Spleen (tissue), 11 donors: ENCODE data around the gene SLC44A4. TPM values are rescaled to one million over a fixed set of nuclear protein-coding genes. Genes with fewer than 3 reads are reported as not detected.
A peak's percentile ranks its signal among the peaks of the same experiment; 100 is the strongest.
"Not testable (repeated sequence)": the region's sequence is repeated elsewhere in the genome, so short reads cannot be mapped to it uniquely, and the experiment has no call there.

Experiments used
- DNase-seq: peaks from one replicate; pipeline ENCODE4 v3.0.0-alpha.2; 2020
- H3K27ac ChIP-seq, 8 donors: fragments of 200-600 bp; sonication (generic) in 7 of 8; 1 replicate in 4 of 8; 2 replicates in 4 of 8; pipeline versions ENCODE4 v1.5.0 to v1.8.0; 2016 to 2021; ENCODE audit warnings: inconsistent platforms in 4 of 8, mild to moderate bottlenecking in 4 of 8, moderate library complexity in 1 of 8
- H3K27me3 ChIP-seq, 7 donors: fragments of 200-600 bp; sonication (generic) in 6 of 7; replicated peaks in 1 of 7; 1 replicate in 4 of 7; 2 replicates in 3 of 7; pipeline versions ENCODE4 v1.5.0 to v1.8.0; 2016 to 2021; ENCODE audit warnings: inconsistent platforms in 3 of 7, mild to moderate bottlenecking in 1 of 7
- H3K36me3 ChIP-seq, 6 donors: fragments of 200-600 bp; sonication (generic) in 5 of 6; 1 replicate in 4 of 6; 2 replicates in 2 of 6; pipeline versions ENCODE4 v1.5.0 to v1.8.0; 2016 to 2021; ENCODE audit warnings: inconsistent platforms in 2 of 6
- H3K4me1 ChIP-seq, 6 donors: fragments of 200-600 bp; sonication (generic) in 5 of 6; 1 replicate in 3 of 6; 2 replicates in 3 of 6; pipeline versions ENCODE4 v1.5.0 to v1.8.0; 2016 to 2021; ENCODE audit warnings: inconsistent platforms in 3 of 6
- H3K4me3 ChIP-seq, 8 donors: fragments of 200-600 bp; sonication (generic) in 7 of 8; 1 replicate in 4 of 8; 2 replicates in 4 of 8; pipeline versions ENCODE4 v1.5.0 to v1.8.0; 2016 to 2021; ENCODE audit warnings: inconsistent platforms in 4 of 8, mild to moderate bottlenecking in 4 of 8, moderate library complexity in 2 of 8
- H3K9me3 ChIP-seq, 8 donors: fragments of 200-600 bp; sonication (generic) in 7 of 8; 1 replicate in 4 of 8; 2 replicates in 4 of 8; pipeline versions ENCODE4 v1.5.0 to v1.8.0; 2016 to 2021; ENCODE audit warnings: inconsistent platforms in 4 of 8
- CTCF ChIP-seq, 11 experiments: fragments of 200-600 bp in 7 of 11; fragments of 450-650 bp in 4 of 11; sonication (generic) in 4 of 11; IDR thresholded peaks in 8 of 11; conservative IDR thresholded peaks in 3 of 11; 1 replicate in 7 of 11; 2 replicates in 4 of 11; pipeline versions ENCODE4 v1.4.0 to v1.8.0; 2016 to 2021; ENCODE audit warnings: antibody characterized with exemption in 11 of 11, inconsistent platforms in 4 of 11, mild to moderate bottlenecking in 1 of 11
- POLR2A ChIP-seq, 3 donors: fragments of 450-650 bp; IDR thresholded peaks; one replicate each; pipeline ENCODE4 v1.5.1; 2017; ENCODE audit warnings: antibody characterized with exemption in 3 of 3, mild to moderate bottlenecking in 1 of 3
- POLR2AphosphoS5 ChIP-seq, 3 donors: sonication (generic); formaldehyde crosslinking; IDR thresholded peaks; one replicate each; pipeline ENCODE4 v1.5.1; 2017; ENCODE audit warnings: antibody characterized with exemption in 3 of 3
- WGBS, 5 donors: extraction: QIAGEN DNeasy Blood & Tissue Kit in 3 of 5; methylation state at CpG; one replicate each; pipeline versions ENCODE4 v1.1.5 to v1.1.7; 2013 to 2018; 5-methylcytosine and 5-hydroxymethylcytosine counted together
- intact Hi-C: fragments of 100-400 bp; cut with DNase I; formaldehyde crosslinking; loops from one replicate; pipeline ENCODE4 v1.15.0; 2023; ENCODE audit warnings: low total_unique reads
- polyA plus RNA-seq, 3 donors: library from polyadenylated mRNA; stranded (reverse); fragments of 200-250 nt; gene quantifications; one replicate each; pipeline ENCODE4 v1.2.1, GENCODE V29; 2013
- total RNA-seq, 7 donors: library from RNA; depleted of rRNA in 3 of 7; stranded (reverse); fragments of >200 nt in 3 of 7; fragmentation: NEBNext Ultra II Directional in 4 of 7; extraction: Animal tissue kit (Norgen Biotek cat#: 25700) in 4 of 7; gene quantifications; one replicate each; pipeline versions ENCODE4 v1.1.0 to v1.2.1, GENCODE V29; 2016 to 2021
- donor health status: healthy with polysubstance abuse.
- donor health status: DM: no; HTN: no; CAD: no; lungs with moderate emphysema.
- donor health status: DM: no; HTN: no; CAD: no.
- donor health status: Bipolar disorder and iron deficiency.
- donor health status: healthy.
- donor health status: DM: no; HTN: no; CAD: no.
- donor health status: DM: yes; HTN: yes; CAD: no.

SLC44A4 gene
- total and polyA plus RNA-seq, 10 donors = 0.20 to 5.9 (median 2.6) TPM

- intact Hi-C loops = no loop called here
Measured at GRCh38 chr6:31908791-31909190, 30.0 kb upstream of the SLC44A4 start.

GRCh38 chr6:31908255-31908654 lies 29.5 kb upstream of the SLC44A4 start:
- peak; percentile 1 for DNase-seq
- Histone ChIP-seq H3K27me3 (peaks cover 0 to 11% (median 0%) of the 10 kb centered on the region in 7 donors), H3K4me1 (peaks cover 0 to 11% (median 0%) of the 10 kb centered on the region in 6 donors)
- H3K9me3 ChIP-seq, intact Hi-C loops, H3K36me3 ChIP-seq, H3K27ac ChIP-seq, H3K4me3 ChIP-seq: not testable (repeated sequence)
- WGBS, 5 donors = 84 to 90% (median 89%) methylated on average over 5 of the region's 5 CpGs

More at GRCh38 chr6:31908791-31909190, 30.0 kb upstream of the SLC44A4 start:
- Histone ChIP-seq H3K27me3 (peaks cover 0 to 11% (median 0%) of the 10 kb centered on the region in 7 donors), H3K4me1 (peaks cover 0 to 6% (median 0%) of the 10 kb centered on the region in 6 donors), H3K9me3 (no peaks in the 10 kb centered on the region), H3K4me3 (no peak overlapping the region), H3K36me3 (no peaks in the 10 kb centered on the region), H3K27ac (no peak overlapping the region)
- no peak for DNase-seq
- TF ChIP-seq POLR2A (IDR thresholded peaks at IDR 0.05) = no peak
- TF ChIP-seq CTCF (IDR thresholded peaks at IDR 0.05 in 8 of 11, conservative IDR thresholded peaks at IDR 0.05 in 3 of 11) = no peak
- TF ChIP-seq POLR2AphosphoS5 (IDR thresholded peaks at IDR 0.05) = no peak
- WGBS, 5 donors = 46 to 74% (median 56%) methylated on average over 4 of the region's 4 CpGs

DNA sequence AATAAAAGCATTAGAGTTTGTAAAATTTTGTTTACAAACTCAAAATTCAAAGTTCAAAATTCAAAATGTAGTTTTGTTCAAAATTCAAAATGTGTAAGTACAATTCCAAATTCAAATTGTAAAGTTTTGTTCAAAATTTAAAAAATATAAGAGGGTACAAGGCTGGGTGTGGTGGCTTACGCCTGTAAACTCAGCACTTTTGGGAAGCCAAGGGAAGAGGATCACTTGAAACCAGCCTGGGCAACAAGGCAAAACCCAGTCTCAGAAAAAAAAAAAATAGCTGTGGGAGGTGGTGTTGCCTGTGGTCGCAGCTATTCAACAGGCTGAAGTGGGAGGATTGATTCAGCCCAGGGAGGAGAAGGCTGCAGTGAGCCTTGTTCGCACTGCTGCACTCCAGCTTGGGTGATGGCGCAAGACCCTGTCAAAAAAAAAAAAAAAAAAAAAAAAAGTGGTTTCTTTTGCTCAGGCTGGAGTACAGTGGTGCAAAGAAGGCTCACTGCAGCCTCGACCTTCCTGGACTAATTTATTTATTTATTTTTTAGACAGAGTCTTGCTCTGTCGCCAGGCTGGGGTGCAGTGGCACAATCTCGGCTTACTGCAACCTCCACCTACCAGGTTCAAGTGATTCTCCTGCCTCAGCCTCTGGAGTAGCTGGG lies 28.5 kb upstream of the SLC44A4 start:
- H3K27me3 ChIP-seq = peaks cover 0 to 8% (median 0%) of the 10 kb centered on the region in 7 donors
- peaks cover 7 to 21% (median 9%) of the 10 kb centered on the region in 6 donors for H3K4me1 ChIP-seq
- 40 to 59% (median 41%) methylated on average over 7 of the region's 7 CpGs for WGBS, 5 donors
- DNase-seq = peak; percentile 21
- H3K36me3 ChIP-seq = no peaks in the 10 kb centered on the region
- TF ChIP-seq POLR2AphosphoS5 (IDR thresholded peaks at IDR 0.05) = no peak
- no peak for TF ChIP-seq CTCF (IDR thresholded peaks at IDR 0.05 in 8 of 11, conservative IDR thresholded peaks at IDR 0.05 in 3 of 11)
- TF ChIP-seq POLR2A (IDR thresholded peaks at IDR 0.05) = no peak
- H3K4me3 ChIP-seq = no peak overlapping the region
- no peaks in the 10 kb centered on the region for H3K9me3 ChIP-seq
- intact Hi-C loops = no loop called here
- H3K27ac ChIP-seq = no peak overlapping the region

GRCh38 chr6:31906727-31907126 lies 27.9 kb upstream of the SLC44A4 start:
- H3K27me3 ChIP-seq, H3K27ac ChIP-seq, H3K4me3 ChIP-seq, intact Hi-C loops, H3K36me3 ChIP-seq, H3K9me3 ChIP-seq: not testable (repeated sequence)
- H3K4me1 ChIP-seq = peaks cover 7 to 23% (median 10%) of the 10 kb centered on the region in 6 donors
- DNase-seq = peak; percentile 6
- WGBS, 5 donors = 79 to 86% (median 82%) methylated on average over 8 of the region's 8 CpGs

DNA sequence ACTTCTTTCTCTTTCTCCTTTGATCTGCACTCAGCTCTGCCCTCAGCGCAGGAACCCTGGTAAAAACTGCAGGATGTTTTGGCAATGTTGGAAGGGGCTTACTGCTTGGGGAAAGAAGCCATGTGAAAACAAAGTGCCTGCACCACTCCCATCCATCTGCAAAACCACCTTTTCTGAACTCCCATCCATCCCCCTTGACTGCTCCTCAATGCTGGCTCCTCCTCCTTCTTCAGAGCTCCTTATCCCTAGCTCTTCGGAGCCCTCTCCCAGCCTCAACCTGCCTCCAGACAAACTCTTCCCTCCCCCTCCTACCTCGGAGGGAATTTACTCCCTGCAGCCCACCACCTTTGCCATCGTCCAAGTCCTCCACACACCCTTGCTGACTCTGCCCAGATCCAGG lies 27.3 kb upstream of the SLC44A4 start:
- TF ChIP-seq POLR2A (IDR thresholded peaks at IDR 0.05) = no peak
- TF ChIP-seq POLR2AphosphoS5 (IDR thresholded peaks at IDR 0.05) = no peak
- TF ChIP-seq CTCF (IDR thresholded peaks at IDR 0.05 in 8 of 11, conservative IDR thresholded peaks at IDR 0.05 in 3 of 11) = no peak
- peaks cover 0 to 5% (median 0%) of the 10 kb centered on the region in 7 donors for H3K27me3 ChIP-seq
- H3K4me3 ChIP-seq = no peak overlapping the region
- H3K27ac ChIP-seq = no peak overlapping the region
- intact Hi-C loops = no loop called here
- DNase-seq = peak; percentile 9
- H3K9me3 ChIP-seq = no peaks in the 10 kb centered on the region
- peaks cover 10 to 27% (median 14%) of the 10 kb centered on the region in 6 donors for H3K4me1 ChIP-seq
- no peaks in the 10 kb centered on the region for H3K36me3 ChIP-seq
- WGBS, 5 donors = 57 to 75% (median 60%) methylated on average over 4 of the region's 4 CpGs
